Activated B cell treated with CpG ODN at 0.5 μM for 24 hours (primary cell): Measurements from ENCODE around the gene DCC. TPM values are rescaled to one million over a fixed set of nuclear protein-coding genes. Genes with fewer than 3 reads are reported as not detected.

ENCODE experiments used
- ATAC-seq: fragments of 200-7000 bp; cut with Tn5 transposase; one replicate; pipeline ENCODE4 v1.10.0; 2021; ENCODE audit warnings: low read depth, mild to moderate bottlenecking, moderate library complexity
- CTCF ChIA-PET: fragments of 350-600 bp; sonication (Branson Sonifier 250); formaldehyde crosslinking; loops from one replicate; lab custom pipeline; 2021; ENCODE audit warnings: antibody characterized with exemption; lab: Charles Lee
- POLR2A ChIA-PET: fragments of 350-600 bp; sonication (Branson Sonifier 250); formaldehyde crosslinking; loops from one replicate; lab custom pipeline; 2021; ENCODE audit warnings: antibody characterized with exemption; lab: Charles Lee
- DNase-seq: peaks from one replicate; pipeline ENCODE4 v3.0.0; 2022
- H3K27ac Mint-ChIP-seq: one replicate; pipeline ENCODE4 v1.8.0; 2020; ENCODE audit warnings: mixed read lengths
- H3K27me3 Mint-ChIP-seq: one replicate; pipeline ENCODE4 v1.8.0; 2021; ENCODE audit warnings: mixed read lengths
- H3K36me3 Mint-ChIP-seq: one replicate; pipeline ENCODE4 v1.8.0; 2021; ENCODE audit warnings: low read depth, mixed read lengths
- H3K4me1 Mint-ChIP-seq: one replicate; pipeline ENCODE4 v1.8.0; 2021; ENCODE audit warnings: mixed read lengths
- H3K4me3 Mint-ChIP-seq: one replicate; pipeline ENCODE4 v1.8.0; 2020; ENCODE audit warnings: mild to moderate bottlenecking, mixed read lengths
- H3K9me3 Mint-ChIP-seq: one replicate; pipeline ENCODE4 v1.8.0; 2020; ENCODE audit warnings: mixed read lengths
- CTCF ChIP-seq: fragments of 200-600 bp; IDR thresholded peaks from one replicate; pipeline ENCODE4 v1.8.0; 2022; ENCODE audit warnings: antibody characterized with exemption, mild to moderate bottlenecking
- intact Hi-C: fragments of 100-400 bp; cut with micrococcal nuclease; formaldehyde crosslinking; loops from one replicate; pipeline ENCODE4 v1.15.1; 2024
- total RNA-seq: library from RNA; stranded (reverse); gene quantifications from 2 replicates; pipeline ENCODE4 v1.2.3, GENCODE V29; 2022

The DCC gene
- total RNA-seq, 1 donor from 2014 or later, result not detected

- POLR2A ChIA-PET, result no interaction called here
- DNase-seq (no peak), ATAC-seq (no peak)
- intact Hi-C loops, result no loop called here
- TF ChIP-seq CTCF, result no peak
- H3K36me3 Mint-ChIP-seq, result no peaks in the 10 kb centered on the region
- no peak overlapping the region for H3K27ac Mint-ChIP-seq
- H3K4me1 Mint-ChIP-seq, result no peaks in the 10 kb centered on the region
- H3K9me3 Mint-ChIP-seq, result peaks cover 2% of the 10 kb centered on the region
- CTCF ChIA-PET, result no interaction called here
- H3K27me3 Mint-ChIP-seq, result no peaks in the 10 kb centered on the region
- no peak overlapping the region for H3K4me3 Mint-ChIP-seq
These were observed 630.7 kb downstream of the DCC start for GRCh38 chr18:52970686-52971085.

DNA sequence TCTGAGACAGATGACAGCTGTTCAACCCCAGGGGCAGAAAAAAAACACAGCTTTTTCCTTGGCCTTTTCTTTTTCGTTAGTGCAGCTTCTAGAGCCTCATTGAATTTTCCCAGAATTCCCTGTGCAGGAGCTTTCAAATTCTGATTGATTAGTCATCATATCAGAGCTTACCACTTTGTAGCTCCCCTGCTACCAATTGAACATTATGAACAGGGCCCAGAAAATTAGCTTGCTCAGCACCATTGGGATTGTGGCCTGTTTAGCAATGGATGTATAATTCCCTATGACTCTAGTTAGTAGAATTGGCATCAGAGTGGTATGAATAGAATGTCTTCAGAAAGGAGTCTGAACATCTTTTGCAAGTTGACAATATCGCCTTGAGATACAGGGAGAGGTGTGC is 631.1 kb downstream of the DCC start:
- Mint-ChIP-seq H3K4me1 (no peaks in the 10 kb centered on the region), H3K36me3 (no peaks in the 10 kb centered on the region), H3K27me3 (no peaks in the 10 kb centered on the region), H3K9me3 (peaks cover 2% of the 10 kb centered on the region), H3K4me3 (no peak overlapping the region), H3K27ac (no peak overlapping the region)
- intact Hi-C loops, result no loop called here
- ChIA-PET POLR2A (no interaction called here), CTCF (no interaction called here)
- DNase-seq (no peak), ATAC-seq (no peak)
- TF ChIP-seq CTCF, result no peak

- Mint-ChIP-seq H3K27ac (no peak overlapping the region), H3K36me3 (no peaks in the 10 kb centered on the region), H3K27me3 (no peaks in the 10 kb centered on the region), H3K4me3 (no peak overlapping the region), H3K4me1 (no peaks in the 10 kb centered on the region), H3K9me3 (no peaks in the 10 kb centered on the region)
- intact Hi-C loops, result no loop called here
- TF ChIP-seq CTCF, result no peak
- no peak for DNase-seq
- ATAC-seq, result no peak
- ChIA-PET CTCF (no interaction called here), POLR2A (no interaction called here)
These were observed 639.9 kb downstream of the DCC start for GRCh38 chr18:52979892-52980291.

DNA sequence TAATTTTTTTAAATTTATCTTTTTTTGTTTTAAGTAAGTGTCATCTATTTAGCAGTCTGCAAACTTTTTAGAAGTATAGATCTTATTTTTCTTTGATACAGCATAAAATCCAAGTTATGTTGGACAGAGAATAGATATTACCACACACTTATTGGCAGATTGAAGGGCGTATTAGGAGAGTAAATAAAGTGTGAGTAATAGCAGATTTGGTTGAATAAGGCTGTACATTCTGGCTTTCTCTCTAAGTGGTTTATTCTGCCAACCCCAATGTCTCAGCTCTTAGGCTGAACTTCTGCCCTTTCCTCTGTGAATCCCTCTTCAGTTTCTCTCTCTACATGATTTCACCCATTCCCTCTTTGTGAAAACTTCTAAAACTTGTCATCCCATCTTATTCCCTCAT is 651.2 kb downstream of the DCC start:
- CTCF ChIA-PET, result no interaction called here
- intact Hi-C loops, result no loop called here
- POLR2A ChIA-PET, result no interaction called here
- no peak for DNase-seq
- no peaks in the 10 kb centered on the region for H3K36me3 Mint-ChIP-seq
- H3K4me1 Mint-ChIP-seq, result no peaks in the 10 kb centered on the region
- H3K4me3 Mint-ChIP-seq, result no peak overlapping the region
- H3K27ac Mint-ChIP-seq, result no peak overlapping the region
- peaks cover 3% of the 10 kb centered on the region for H3K9me3 Mint-ChIP-seq
- TF ChIP-seq CTCF, result no peak
- no peak for ATAC-seq
- no peaks in the 10 kb centered on the region for H3K27me3 Mint-ChIP-seq

GRCh38 chr18:52992041-52992440 is 652.0 kb downstream of the DCC start:
- TF ChIP-seq CTCF, result no peak
- no peak for ATAC-seq
- H3K27me3 Mint-ChIP-seq, result no peaks in the 10 kb centered on the region
- H3K27ac Mint-ChIP-seq, result no peak overlapping the region
- H3K4me1 Mint-ChIP-seq, result no peaks in the 10 kb centered on the region
- peaks cover 2% of the 10 kb centered on the region for H3K9me3 Mint-ChIP-seq
- no peak overlapping the region for H3K4me3 Mint-ChIP-seq
- no peak for DNase-seq
- no peaks in the 10 kb centered on the region for H3K36me3 Mint-ChIP-seq
- ChIA-PET CTCF (no interaction called here), POLR2A (no interaction called here)
- intact Hi-C loops, result no loop called here
